ENCODE data around the gene PTBP3.

GRCh38 chr9:112299514-112299913, 33.9 kb downstream of the PTBP3 start:
- TF ChIP-seq NFRKB (IDR thresholded peaks at IDR 0.05) (no peak), TARDBP (IDR thresholded peaks at IDR 0.05) (no peak)

Data from HEK293T (cell line).